Femur (tissue), 1 donor: Measurements from ENCODE around the gene PDGFA.

Source experiments
- DNase-seq: peaks from one replicate; pipeline ENCODE4 v3.0.0-alpha.2; 2017

Gene PDGFA

GRCh38 chr7:458511-459245 lies 61.0 kb downstream of the PDGFA start:
- no peak for DNase-seq

- no peak for DNase-seq
These were observed 61.7 kb downstream of the PDGFA start for GRCh38 chr7:457814-458510.

DNA sequence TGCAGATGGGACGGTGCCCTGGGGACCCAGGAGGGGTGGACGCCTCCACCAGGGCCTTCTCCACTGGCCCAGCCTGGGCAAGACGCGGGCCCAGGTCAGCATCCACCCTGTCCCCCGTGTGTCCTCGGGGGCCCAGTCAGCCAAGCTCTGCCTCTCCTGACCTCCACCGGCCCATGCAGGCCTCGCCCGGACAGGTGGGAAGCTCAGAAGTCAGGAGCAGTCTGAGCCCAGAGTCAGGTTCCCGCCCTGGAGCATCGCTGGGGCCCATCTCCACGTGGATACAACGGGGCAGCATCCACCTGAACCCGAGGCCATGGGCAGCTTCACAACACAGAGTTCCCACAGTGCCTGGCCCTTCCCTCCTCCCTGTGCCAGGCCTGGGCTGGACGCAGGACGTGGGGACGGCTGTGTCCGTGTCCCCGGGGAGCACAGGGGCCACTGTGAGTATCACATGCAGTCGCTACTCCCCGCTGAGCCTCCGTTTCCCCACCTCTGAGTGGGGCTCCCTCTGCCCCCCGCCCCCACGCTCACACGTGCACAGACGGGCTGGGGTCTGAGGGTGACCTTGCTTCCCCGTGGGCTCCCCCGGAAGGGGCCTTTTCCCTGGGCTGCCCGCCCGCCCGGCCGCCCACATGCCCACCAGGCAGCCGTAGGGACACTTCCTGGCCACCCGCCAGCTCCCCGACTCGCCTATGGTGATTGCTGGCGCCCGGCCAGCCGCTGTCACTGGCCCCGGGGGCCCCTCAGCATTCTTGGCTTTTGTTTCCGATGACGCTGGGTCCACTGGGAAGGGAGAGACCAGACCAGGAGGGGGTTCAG lies 64.3 kb downstream of the PDGFA start:
- DNase-seq: peak; percentile 80

DNA sequence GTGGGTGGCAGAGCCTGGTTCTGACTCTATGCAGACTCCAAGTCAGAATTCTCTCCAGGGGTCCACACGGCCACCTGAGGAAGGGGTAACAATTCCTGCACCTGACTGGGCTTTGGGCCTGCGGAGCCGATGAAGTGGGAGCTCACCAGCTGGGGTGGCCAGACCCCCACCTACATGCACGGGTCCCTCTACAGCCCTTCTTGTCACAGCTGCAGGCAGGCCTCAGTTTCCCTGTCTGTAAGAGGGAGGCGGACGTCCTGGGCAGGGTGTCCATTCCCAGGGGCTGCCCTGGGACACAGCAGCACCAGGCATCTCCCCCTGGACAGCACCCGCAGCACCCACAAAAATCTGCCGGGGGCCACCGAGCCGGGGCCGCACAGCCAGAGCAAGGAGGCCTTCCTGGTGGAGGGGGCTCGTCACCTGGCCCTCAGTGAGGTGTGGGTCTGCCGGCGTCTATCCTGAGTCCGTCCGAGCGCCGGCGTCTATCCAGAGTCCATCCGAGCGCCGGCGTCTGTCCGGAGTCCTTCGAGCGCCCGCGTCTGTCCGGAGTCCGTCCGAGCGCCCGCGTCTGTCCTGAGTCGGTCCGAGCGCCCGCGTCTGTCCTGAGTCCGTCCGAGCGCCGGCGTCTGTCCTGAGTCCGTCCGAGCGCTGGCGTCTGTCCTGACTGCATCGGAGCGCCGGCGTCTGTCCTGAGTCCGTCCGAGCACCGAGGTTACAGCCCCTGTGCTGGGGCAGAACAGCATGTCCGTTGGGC lies 65.1 kb downstream of the PDGFA start:
- no peak for DNase-seq

DNA sequence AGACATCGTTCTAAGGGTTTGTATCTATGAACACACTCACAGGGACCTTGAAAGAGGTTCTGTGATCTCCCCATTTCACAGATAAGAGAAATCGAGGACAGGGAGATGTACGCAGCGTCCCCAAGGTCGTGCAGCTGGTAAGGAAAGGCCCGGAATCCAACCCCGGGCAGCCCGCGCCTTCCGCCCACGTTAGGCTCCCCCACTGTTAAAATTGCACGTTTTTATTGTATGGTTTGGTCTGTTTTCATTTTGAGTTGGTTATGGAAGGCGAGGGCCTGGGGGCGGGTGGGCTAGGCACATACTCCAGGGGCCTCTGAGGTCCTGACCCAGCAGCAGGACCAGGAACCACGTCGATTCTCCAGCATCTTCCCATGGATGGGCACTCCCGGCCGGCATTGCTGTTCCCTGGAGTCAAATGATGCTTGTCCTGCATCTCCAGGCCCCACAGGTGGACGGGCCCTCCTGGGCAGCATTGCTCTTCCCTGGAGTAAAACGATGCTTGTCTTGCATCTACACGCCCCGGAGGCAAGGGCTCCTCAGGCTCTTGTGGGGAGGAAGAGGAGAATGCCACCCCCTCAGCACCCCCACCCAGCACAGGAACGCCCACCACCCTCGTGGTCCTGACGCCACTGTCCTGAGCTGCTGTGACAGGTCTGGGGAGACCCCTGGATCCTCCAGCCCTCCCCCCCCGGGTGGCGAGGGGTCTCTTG lies 65.9 kb downstream of the PDGFA start:
- no peak for DNase-seq

DNA sequence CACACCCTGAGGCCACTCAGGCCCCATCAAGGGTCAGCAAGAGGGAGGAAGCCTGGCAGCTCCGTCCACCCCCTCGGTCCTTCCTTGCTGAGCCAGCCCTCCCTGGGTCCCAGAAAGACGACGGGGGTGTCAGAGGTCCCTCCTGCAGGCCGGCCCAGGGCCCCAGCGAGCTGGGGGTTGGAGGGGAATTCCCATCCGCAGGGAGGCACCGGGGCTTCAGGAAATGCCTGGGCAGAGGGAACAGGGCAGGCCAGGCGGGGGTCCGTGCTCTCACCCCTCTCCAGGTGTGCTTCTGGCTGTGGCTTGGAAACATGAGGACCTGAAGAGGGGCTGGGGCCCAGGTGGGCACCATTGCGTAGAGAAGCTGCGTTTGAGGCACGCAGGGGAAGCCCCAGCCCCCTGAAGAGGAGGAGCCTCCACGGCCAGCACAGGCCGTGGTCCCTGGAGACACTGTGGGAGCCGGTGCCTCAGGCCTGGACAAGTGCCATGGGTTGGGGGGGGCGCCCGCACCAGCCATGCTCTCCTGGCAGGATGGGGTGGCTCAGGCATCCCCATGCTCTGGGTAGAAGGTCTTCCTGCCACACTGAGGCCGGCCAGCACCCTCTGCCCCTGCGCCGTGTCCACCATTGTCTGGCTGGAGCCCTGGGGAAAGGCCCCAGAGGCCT lies 66.7 kb downstream of the PDGFA start:
- no peak for DNase-seq

DNA sequence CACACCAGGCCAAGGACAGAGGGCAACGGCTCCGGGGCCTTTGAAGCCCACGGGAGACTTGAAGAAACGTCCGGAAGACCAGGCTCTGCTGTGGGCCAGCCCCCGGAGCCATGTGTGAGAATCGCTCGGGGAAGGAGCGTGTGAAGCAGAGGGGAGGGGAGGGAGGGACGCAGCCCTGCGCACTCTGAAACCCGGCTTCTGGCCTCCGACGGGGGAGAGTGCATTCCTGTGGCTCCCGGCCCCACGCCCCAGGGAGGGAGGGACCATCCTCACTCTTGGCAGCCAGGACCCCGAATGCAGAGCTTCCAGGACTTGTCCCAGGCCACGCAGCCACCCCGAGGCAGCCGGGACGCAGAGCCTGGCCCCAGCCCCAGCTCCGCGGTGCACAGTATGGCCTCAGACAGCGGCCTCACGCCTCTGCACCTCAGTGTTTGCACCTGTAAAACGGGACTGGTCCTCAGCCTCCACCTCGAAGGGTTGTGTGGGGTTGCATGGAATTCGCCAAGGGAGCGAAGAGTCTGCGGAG lies 67.4 kb downstream of the PDGFA start:
- DNase-seq: peak; percentile 79

DNA sequence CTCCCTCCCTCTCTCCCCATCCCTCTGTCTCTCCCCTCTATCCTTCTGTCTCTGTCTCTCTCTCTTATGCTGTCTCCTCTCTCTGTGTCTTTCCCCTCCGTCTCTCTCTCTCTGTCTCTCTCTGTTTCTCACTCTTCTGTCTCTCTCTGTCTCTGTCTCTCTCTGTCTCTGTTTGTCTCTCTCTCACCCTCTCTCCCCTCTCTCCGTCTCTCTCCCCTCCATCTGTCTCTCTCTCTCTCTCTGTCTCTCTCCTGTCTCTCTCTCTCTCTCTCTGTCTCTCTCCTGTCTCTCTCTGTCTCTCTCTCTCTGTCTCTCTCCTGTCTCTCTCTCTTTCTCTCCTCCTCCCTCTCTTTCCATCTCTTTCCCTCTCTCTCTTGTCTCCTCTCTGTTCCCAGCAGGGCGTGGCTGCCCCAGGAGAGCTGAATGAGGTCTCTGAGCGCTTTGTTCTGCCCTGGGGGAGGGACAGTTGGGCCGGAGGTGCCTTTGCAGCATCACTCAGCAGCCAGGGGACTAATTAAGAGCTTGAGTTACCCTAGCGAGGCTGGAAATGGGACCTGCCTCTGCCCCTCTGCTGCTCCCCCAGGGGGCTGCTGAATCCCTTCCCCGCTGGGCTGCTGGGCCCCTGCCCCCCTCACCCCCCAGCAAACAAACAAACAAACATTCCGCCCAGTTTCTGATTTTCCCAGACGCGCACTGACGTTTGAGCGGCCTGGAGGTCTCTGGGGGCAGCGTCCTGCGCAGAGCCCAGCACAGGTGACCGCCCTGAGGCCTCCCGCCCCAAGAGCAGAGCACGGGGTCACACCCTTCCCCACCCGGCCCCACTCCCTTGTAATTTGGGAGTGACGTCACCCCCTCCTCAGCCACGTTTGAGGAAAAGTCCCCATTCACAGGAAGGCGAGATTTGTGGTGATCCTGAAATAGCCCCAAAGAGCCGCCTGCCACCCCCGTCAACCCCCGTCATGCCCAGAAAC lies 68.1 kb downstream of the PDGFA start:
- DNase-seq: no peak

- DNase-seq: no peak
These were observed 68.9 kb downstream of the PDGFA start for GRCh38 chr7:450741-451140.

DNA sequence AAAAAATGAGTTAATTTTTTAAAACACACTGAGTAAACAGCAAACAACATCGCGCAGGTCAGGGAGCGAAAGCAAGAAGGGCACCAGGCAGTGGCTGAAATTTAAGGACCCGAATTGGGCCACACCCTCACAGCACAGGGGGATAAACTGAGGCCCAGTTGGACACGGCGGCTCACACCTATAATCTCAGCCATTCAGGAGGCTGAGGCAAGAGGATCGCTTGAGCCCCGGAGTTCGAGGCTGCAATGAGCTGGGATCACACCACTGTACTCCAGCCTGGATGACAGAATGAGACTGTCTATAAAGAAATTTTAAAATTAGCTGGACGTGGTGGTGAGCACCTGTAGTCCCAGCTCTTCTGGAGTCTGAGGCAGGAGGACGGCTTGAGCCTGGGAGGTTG lies 69.6 kb downstream of the PDGFA start:
- DNase-seq: no peak

DNA sequence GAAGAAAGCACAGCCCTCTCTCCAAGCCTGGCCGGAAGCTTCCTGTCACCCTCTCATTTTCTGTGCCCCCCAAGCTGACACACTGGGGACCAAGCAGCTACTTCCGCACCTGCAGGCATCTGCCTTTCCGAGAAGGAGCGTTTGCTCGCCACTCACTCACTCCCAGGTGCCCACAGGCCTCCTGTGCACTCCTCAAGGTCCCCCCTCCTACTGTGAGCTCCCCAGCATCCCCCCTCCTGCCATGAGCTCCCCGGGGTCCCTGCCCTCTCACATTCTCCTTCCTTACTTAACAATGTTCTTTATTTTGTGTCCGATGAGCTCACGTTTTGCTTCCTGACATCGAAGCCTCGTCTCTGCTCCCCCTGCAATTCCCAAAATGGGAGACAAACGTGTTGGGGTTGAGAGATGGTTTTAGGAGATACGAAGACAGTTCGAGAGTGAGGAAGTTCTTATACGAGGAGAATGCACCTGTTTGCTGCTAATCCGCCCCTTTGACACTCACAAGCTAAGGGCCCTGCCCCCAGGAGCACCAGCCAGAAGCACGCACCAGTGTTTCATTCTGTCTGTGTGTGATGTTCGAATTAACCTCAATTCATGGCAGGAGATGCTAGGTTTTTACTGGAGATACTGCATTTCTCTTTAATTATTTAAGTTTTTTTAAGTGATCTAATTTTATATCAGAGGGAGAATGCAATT lies 70.2 kb downstream of the PDGFA start:
- DNase-seq: no peak

GRCh38 chr7:447523-447922 lies 72.1 kb downstream of the PDGFA start:
- no peak for DNase-seq
